PFSK-1 (cell line): ENCODE measurements around the gene SDS.

Experiments used
- POLR2AphosphoS5 ChIP-seq: IDR thresholded peaks from 2 replicates; pipeline ENCODE4 v1.6.1; 2012; ENCODE audit warnings: low read depth, mild to moderate bottlenecking, control low read depth, low read length, moderate library complexity
- TAF1 ChIP-seq: IDR thresholded peaks from 2 replicates; pipeline ENCODE4 v1.6.1; 2012; ENCODE audit warnings: low read length, control low read depth, borderline replicate concordance; ENCODE audit not compliant: insufficient read depth

GRCh38 chr12:113372371-113372770 lies 31.3 kb downstream of the SDS start:
- TF ChIP-seq TAF1: no peak
- TF ChIP-seq POLR2AphosphoS5: no peak
